ENCODE results near the gene WSCD2.

WSCD2 gene

DNA sequence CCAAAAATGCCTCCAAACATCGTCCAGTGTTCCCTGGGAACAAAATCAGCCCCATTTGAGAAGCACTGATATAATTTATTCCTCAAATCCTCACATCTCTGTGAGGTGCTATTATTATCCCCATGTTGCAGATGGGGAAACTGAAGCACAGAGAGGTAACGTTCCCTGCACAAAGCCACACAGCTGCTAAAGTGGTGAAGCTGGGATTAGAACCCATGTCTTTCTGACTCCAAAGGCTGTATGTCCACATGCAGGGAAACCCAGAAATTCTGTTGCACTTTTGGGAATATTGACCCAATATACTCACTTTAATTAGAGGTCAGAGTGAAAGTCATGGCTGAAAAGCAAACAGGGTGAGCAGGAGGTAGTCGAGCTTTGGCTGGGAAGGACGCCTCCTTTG lies 19.1 kb upstream of the WSCD2 start:
- DNase-seq: no peak

DNA sequence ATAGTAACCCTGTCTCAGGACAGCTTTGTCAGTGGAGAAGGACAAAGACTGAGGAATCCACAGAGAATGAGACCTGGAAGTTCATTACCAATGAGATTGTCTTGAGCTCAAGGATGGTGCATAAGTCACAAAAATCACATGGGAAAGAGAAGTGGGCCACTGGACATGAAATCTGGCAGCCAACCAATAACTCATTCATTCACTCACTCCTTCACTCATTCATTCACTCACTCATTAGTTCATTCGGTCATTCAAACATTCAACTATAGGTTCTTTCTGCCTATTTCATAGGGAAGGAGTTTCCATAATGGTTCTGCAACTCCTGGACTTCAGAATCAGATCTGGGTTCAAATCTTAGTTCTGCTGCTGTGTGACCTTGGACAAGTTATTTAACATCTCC lies 18.2 kb upstream of the WSCD2 start:
- DNase-seq: no peak

DNA sequence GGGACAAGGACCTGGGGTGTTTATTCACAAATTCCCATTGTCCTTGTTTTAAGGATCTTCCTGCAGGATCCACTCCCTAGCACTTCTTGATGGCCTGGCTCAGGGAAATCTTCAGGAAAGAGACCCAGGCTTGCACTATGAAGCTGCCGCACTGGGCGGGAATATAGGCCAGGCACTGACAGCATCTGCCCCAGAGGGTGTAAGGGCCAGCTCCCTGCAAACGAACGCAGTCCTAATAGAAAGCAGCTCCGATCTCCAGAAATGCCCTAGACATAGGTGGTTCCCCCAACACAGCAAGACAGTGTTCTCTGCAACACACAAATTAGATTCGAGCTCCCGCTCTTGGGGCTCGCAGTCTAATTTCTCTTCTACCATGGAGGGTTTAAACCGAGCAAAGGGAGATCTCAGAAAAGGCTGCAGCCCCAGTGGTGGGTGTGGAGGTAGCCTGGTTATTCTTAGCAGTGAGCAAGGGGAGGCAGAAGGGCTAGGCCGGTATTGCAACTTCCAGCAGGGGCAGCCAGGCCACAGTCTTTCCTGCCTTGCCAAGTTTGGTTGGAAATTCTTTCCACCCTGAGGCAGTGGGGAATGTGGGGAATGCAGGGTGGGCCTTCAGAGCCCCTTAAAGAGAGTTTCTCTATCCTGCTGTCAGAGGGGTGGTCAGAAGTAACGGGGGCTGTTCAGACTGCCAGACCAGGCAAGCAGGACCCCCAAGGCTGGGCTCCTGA lies 16.1 kb upstream of the WSCD2 start:
- no peak for DNase-seq

DNA sequence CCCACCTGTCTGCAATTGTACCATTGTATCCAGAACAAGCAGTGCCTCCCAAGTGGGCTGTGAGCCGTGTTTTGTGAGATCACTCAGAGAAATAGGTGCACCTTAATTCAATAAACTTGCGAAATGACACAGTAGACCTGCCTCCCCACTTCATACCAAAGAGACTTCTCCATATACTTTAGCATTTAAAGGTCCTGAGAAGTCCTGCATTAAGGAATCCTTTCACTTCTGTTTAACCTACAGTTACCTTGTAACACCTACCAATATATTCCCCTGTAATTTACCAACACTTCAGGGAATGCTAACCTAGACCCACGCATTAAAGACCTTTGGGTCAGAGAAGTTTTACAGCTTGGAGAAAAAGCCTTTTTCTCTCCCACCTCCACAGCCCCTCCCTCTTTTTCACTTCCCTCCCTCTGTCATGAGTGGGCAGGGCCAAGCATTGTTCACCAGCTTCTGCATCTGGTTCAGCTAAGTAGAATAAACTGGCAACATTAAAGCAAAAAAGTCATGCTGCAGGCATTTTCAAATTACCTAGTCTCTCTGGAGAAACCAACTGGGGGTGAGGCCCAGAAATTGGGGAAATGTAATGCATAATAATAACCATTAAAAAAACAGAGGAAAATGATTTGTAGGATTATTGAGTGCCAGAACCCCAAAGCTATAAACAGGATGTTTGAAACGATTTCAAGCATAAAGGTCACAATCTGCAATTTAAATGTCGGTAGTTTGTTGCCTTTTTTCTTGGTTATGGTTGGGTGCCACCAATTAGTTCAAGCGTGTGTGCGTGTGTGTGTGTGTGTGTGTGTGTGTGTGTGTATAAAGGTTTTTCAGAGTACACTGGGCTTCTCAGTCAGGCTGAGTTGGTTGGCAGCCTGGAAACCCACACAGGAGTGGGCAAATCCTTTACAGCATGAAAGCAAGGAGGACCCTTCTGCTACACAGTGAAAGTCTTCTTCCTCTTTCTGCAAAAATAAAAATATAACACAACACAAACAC lies 13.7 kb upstream of the WSCD2 start:
- DNase-seq: no peak

DNA sequence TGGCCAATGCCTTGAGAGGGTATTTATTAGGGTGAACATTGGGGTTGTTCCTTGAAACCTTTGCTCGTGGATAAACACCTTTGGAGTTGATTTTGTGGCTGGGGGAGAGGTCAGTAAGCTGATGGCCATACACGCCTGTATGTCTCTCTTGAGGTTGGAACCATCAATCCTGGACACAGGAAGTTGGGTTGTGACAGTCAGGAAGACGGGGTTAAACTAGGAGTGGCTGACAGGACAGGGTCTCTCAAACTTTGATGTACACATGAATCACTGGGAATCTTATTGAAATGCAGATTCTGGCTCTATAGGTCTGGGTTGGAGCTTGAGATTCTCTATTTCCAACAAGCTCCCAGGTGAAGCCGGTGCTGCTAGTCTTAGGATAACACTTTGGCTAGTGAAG lies 12.8 kb upstream of the WSCD2 start:
- DNase-seq: no peak

DNA sequence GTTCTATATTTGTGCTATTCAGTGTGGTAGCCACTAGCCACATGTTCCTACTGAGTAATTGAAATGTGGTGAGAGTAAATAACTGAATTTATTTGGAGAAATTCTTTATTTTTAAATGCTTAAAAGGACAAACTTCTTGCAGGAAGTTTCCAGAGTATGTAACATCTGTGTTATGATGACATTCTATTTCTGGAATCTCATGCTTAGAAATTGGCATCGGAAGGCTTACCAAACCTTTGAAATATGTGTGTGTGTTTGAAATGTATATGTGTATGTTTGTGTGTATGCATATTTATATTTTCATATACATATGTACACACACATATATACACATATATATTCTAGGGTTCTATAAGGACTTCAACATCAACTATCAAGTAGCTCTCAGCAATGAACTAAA lies 12.4 kb upstream of the WSCD2 start:
- no peak for DNase-seq

DNA sequence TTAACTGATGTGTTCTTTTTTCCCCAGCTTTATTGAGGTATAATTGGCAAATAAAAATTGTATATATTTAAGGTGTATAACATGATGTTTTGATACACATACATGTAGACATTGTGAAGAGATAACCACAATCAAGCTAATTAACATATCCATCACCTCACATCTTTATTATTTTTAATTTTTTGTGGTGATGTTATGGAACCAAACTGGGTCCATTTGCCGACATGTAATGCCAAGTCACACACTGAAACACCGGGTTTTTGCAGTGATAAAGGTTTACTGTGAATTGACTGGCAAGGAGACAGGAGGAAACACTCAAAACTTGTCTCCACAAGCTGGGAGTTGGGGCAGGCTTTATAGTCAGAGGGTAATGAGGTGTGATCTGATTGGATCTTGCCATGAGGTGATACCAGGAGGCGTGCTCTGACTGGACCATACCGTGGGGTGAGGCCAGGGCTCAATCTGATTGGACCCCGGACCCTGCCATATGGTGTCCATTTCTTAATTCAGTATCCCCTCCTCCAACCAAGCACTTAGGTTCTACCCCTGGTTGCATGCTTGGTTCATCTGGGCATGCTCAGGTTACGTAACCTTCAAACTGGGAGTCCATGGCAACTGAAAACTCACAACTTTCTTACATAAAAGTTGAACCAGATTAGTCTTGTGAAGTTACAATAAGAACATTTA lies 11.8 kb upstream of the WSCD2 start:
- no peak for DNase-seq

DNA sequence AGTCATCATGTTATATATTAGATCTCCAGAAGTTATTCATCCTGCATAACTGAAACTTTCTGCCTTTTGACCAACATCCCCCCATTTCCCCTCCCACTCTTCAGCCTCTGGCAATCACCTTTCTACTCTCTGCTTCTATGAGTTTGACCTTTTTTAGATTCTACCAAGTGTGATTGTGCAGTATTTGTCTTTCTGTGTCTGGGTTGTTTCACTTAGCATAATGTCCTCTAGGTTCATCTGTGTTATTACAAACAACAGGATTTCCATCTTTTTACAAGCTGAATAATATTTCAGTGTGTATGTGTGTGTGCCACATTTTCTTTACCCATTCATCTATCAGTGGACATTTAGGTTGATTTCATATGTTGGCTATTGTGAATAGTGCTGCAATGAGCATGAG lies 11.2 kb upstream of the WSCD2 start:
- DNase-seq: no peak

DNA sequence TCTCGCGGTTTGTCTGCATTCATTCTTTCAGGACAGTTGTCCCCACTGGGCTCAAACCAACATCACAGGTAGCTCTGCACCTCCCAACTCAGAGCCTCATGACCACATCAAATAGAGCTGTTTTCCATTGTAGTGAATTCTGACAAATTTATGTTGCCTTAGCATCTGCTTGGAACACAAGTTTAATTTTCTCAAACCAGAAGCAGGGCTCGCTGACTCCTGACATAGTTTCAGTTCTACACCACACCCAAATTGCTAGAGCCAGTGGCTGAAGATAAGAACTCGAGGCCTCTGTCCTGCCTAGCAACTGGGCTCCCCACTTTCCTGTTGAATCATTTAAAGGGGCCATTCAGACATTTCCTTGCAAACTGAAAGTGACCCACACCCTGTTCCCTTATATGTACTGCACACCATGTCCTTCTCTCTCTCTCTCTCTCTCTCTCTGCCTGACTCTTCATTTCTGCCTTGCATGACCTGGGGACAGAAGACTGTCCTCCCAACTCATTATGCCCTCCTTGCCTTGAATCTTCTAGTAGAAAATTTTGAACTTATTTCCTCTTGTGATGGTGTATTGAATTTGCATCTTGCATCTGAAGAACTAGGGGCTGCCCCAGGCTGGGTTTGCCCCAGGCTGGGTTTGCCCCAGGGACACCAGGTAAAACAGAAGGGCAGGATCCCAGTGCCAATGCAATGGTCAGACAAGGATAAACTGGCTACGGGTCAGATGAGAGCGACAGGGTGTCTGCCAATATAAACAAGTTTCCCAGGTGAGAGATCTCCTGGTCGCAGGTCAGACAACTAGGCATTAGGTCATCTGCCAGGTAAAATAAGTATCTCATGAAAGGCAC lies 9.7 kb upstream of the WSCD2 start:
- no peak for DNase-seq

DNA sequence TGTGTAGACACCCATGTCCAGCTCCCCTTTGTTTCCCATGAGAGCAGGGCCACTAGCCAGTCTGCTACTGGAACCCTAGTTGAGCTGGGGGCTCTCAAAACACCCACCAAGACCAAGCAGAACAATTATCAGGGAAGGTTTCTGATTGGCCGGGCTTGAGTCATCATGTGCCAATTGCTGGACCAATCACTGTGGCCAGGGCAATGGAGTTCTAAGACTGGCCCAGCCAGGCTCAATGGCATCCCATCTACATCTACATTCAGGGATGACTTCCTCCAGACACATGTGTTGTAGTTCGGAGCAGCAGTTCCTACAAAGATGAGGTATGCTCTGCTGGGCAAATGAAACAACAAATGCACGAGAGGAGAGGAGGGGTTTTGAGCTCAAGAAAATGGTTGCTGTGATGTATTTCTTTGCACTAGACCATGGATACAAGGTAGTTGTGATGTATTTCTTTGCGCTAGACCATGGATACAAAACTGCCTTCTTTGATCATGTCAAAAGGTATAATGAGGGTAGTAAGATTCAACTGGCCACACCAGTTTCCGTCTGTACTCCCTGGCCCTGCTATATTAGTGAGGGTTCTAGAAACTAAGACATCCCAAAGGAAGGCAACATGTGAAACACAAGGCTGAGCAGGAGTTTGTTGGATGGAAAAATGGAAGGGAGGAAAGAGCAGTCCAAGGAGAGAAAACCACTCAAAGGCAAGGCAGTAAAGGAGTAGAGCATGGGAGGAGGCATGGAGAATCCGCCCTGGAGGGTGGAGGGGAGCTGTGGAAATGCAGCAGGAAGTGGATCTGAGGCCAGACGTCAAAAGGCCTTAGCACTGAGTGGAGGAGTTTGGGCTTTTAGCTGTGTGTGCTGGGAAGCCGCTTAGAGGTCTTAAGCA lies 8.9 kb upstream of the WSCD2 start:
- no peak for DNase-seq

DNA sequence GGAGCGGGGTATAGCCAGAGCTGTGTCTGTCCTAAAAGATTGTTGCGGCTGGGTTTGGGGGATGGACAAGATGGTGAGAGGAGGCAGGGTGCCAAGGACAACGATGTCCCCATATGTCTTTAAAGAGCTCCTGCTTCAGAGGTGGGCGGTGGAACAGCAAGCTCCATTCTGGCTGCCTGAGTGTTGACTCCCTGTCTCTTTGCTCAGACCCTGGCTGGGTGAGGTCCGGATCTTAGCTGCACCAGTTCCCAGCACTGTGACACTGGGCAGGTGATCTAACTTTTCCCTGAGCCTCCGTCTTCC lies 8.3 kb upstream of the WSCD2 start:
- DNase-seq: no peak

DNA sequence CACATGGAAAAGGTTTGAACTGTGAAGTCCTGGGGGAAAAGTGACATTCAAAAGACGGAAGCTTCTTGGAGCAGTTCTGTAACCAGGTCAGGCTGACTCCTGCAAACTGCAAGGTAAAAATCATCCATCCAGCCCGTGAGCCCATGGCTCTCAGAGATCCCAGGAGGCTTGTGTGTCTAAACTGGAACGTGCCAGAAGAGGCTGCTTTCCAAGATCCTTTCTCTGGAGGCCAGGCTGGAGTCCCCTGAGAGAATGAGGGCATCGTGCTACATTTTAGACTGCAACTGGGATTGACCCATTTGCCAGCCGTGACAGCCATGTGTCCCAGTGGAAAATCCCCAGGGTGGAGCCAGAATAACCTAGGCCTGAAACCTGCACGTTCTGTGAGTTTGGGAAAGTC lies 7.8 kb upstream of the WSCD2 start:
- no peak for DNase-seq

DNA sequence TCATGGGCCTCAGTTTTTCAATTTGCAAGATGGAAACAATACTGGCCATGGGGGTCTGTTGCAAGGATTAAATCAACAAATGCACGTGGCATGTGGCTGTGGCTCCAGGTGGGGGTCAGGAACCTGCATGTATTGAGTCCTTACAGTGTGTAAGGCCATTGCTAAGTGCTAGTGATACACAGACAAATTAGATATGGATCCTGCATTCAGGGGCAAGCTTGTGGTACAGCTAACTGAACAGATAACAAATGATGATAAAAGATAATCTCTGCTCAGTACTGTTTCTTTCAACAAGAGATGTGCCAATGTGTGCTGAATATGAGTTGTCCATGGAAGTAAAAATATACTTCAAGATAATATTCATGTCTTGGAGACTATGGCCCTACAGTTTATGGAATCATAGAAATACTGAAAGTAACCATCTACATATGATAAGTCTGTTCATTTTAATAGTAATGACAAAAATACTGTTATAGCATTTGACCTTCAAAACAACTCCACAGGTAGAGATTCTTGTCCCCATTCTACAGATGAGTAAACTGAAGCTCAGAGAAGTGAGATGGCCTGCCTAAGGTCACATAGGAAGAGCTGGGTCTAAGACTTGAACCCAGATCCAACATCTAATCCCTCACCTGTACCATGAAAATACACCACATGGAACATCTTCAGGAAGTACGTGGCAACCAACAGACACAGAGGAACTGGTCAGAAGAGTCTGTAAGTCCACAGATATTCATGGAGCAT lies 7.2 kb upstream of the WSCD2 start:
- DNase-seq: no peak

DNA sequence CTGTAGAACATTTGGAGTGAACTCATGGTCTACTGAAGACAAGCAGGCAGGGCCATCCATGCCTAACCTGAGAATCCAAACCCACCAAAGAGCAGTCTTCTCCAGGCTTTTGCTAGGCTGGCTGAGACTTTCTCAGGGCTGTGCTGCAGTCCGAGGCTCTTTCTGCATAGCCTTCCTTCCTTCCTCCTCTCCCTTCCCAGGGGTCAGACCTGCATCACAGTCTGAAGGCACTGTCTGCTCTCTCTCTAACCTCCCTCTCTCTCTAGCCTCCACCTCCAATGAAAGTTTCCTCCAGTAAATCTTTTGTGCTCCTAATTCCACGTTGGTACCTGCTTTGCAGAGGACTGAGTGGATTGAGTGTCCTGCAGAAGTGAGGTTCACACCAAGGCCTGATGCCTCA lies 6.4 kb upstream of the WSCD2 start:
- DNase-seq: no peak

DNA sequence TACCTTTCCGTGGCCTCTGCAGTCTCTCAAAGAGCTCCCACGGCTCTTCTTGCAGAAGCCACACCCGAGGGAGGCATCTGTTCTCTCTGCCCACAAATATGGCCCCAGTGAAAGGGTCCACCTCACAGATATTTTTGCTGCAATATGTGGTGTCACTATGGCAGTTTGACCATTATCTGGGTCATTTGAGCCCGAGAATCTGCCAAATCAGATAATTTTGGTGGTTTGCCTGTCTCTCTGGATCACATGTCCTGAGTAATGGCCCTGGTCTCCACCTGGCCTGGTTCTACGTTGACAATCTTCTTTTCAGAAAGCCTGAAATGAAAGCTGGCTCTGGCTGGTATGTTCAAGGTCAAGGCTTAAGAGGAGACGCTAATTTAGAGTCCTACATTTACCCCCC lies 5.7 kb upstream of the WSCD2 start:
- DNase-seq: no peak

DNA sequence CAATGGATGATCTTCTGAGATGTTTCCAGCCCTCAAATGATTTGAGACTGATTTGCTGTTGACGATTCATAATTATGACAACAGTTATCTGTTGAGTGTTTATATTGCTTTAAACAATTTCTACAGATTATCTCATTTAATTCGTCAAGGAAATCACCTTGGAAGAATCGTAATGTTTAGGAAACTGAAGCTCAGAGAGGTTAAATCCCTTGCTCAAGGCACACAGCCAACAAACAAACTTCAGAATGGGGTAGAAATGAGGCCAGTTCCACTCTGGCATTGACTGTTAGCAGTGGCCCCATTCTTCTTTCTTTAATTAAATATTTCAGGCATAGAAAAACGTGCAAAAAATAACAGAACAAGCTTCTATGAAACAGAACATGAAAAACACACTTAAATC lies 4.0 kb upstream of the WSCD2 start:
- DNase-seq: no peak

DNA sequence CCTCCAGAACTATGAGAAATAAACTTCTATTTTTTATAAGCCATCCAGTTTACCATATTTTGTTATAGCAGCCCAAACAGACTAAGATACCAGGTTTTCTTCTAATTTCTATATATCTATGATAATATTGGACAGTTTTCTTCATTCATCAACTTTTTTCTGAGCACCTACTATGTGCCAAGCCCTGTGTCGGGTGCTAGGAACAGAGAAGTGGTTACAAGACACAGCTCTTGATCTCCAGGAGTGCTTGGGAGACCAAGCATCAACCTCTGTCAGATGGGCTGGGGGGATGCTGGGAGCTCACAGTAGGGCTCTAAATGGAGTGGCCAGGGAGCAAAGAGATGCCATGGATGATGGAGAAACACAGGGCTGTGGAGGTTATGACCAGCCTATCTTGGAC lies 2.9 kb upstream of the WSCD2 start:
- no peak for DNase-seq

DNA sequence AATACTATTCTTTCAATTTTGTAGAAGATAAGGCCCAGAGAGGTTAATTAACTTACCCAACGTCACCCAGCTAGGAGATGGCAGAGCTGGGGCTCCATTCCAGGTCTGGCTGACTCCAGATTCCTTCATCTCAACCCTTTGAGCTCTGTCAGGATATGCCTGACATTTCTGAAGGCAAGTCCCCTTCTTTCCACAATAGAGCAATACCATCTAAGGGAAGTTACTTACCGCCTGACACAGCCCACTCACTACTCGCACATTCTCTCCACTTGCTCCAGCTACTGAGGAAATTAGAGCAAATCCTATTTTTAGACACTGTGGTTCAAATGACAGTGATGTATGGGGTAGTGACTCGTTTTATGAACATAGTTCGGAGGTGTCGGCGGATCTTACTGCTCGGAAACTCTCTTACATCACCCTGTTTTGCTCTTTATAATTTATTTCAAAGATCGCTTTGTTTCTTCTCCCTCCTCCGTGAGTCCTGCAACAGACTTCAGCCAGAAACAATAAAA lies 2.0 kb upstream of the WSCD2 start:
- no peak for DNase-seq

DNA sequence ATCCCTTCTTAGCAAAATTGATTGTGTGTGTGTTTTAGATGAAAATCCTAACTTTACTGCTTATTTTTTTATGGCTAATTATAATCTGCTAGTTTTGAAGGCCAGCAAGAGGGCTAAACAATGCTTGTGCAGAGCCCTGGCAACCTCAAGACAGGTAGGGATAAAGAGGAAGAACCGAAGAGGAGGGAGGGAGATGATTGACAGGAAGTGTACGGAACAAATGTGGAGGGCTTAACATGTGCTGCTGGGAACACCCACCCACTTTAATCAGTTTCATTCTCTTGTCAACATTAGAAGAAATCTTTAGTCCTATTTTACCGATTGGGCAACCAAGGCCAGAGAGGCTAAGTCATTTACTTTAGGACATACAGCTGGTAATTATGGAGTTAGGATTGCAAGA lies 1.4 kb upstream of the WSCD2 start:
- DNase-seq: no peak

DNA sequence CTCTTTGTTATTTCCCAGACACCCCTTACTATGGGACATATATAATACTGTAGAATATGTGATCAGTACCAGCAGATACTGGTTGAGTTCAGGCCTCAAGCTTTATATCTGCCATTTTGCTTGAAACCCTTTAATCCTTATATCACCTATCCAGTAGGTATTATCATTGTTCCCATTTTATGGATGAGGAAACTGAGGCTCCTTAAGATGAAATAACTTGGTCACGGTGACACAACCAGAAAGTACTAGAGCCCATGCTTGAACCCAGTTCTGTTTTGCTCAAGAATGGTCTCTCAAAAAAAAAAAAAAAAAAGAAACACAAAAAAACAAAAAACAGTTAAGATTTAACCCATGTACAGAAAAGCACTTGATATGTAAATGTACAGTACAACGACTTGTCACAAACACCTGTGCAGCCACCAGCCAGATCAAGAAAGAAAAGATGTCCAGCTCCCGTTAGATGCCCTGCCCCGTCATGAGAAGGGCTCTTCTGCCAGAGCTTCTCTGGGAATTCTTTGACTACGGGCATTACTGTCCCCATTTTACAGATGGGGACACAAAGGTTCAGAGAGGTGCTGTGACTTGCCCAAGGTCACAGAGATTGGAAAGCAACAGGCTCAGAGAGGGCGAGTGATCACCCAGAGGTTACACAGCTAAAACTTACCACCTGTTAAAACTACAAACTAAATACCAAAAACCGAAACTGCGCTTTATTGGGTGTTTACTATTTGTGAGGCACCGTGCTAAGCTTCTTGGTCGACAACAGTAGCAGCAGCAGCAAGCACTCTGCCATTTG lies 669 bp upstream of the WSCD2 start:
- DNase-seq: no peak
